ENCODE results near the gene HACE1.

Gene HACE1

GRCh38 chr6:104799134-104799657 lies 60.5 kb downstream of the HACE1 start:
- H3K27ac ChIP-seq: no peak overlapping the region
- no peaks in the 10 kb centered on the region for H4K20me1 ChIP-seq

GRCh38 chr6:104796031-104796785 lies 63.5 kb downstream of the HACE1 start:
- Histone ChIP-seq H3K36me3 (peaks cover 7 to 52% (median 29%) of the 10 kb centered on the region in 11 experiments; a peak in 20 of 22 replicates), H3K4me2 (no peak overlapping the region; a peak in 1 of 22 replicates), H4K20me1 (no peaks in the 10 kb centered on the region), H3K27me3 (no peaks in the 10 kb centered on the region), H3K27ac (no peak overlapping the region), H3K4me3 (no peak overlapping the region), H3K9me3 (replicated peaks in 1 of 11) (peaks cover 0 to 16% (median 5%) of the 10 kb centered on the region in 11 experiments; a peak in 5 of 22 replicates), H3K4me1 (peaks cover 0 to 14% (median 0%) of the 10 kb centered on the region in 10 experiments; a peak in 6 of 20 replicates), H3K9ac (no peak overlapping the region)
- TF ChIP-seq Cebpa-rat (IDR thresholded peaks at IDR 0.05): no peak

More at GRCh38 chr6:104799134-104799657, 60.5 kb downstream of the HACE1 start:
- Histone ChIP-seq H3K9ac (no peak overlapping the region), H3K4me2 (no peak overlapping the region), H3K27me3 (no peaks in the 10 kb centered on the region), H3K9me3 (replicated peaks in 1 of 11) (peaks cover under 1 to 29% (median 13%) of the 10 kb centered on the region in 11 experiments; a peak in 17 of 22 replicates), H3K4me1 (peaks cover 0 to 14% (median 0%) of the 10 kb centered on the region in 10 experiments; a peak in 6 of 20 replicates), H3K4me3 (no peak overlapping the region), H3K36me3 (peaks cover 11 to 39% (median 26%) of the 10 kb centered on the region in 11 experiments; a peak in 20 of 22 replicates)
- TF ChIP-seq Cebpa-rat (IDR thresholded peaks at IDR 0.05): no peak

DNA sequence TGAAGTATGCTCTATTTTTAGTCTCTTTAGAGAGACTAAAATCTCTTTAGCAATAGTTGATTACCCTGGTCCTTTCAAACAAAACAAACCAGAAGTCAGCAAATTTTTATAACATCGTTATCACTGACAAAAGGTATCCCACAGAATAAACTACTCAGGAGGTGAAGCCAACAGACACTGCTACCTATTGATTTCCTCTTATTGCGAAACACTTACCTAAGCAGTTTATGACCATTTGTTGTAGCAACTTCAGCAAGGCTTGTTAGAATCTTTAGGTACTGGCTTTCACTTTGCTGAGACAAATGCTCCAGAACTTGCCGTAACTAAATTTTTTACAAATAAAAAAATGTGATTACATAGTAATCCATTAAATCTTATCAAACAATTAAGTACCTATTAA lies 64.4 kb downstream of the HACE1 start:
- Histone ChIP-seq H3K4me2 (no peak overlapping the region), H3K36me3 (peaks cover 3 to 51% (median 29%) of the 10 kb centered on the region in 11 experiments; a peak in 20 of 22 replicates), H3K4me1 (peaks cover 0 to 14% (median 0%) of the 10 kb centered on the region in 10 experiments; a peak in 7 of 20 replicates), H3K27me3 (no peaks in the 10 kb centered on the region), H3K27ac (no peak overlapping the region), H3K4me3 (no peak overlapping the region), H3K9ac (no peak overlapping the region), H4K20me1 (no peaks in the 10 kb centered on the region), H3K9me3 (replicated peaks in 1 of 11) (peaks cover 0 to 8% (median 3%) of the 10 kb centered on the region in 11 experiments; a peak in 4 of 22 replicates)
- TF ChIP-seq Cebpa-rat (IDR thresholded peaks at IDR 0.05): peak in 6 of 11 experiments; percentile 31 to 70 (median 60); a peak in 6 of 22 replicates

- H3K27ac ChIP-seq: no peak overlapping the region
- H3K4me1 ChIP-seq: peaks cover 0 to 17% (median 3%) of the 10 kb centered on the region in 10 experiments; a peak in 6 of 20 replicates
- H3K9ac ChIP-seq: peak overlapping the region in 1 of 11 experiments; percentile 53; a peak in 1 of 22 replicates
- TF ChIP-seq Cebpa-rat (IDR thresholded peaks at IDR 0.05): no peak
- peaks cover 0 to 39% (median 13%) of the 10 kb centered on the region in 11 experiments; a peak in 15 of 22 replicates for H3K36me3 ChIP-seq
- H3K4me2 ChIP-seq: peak overlapping the region in 2 of 11 experiments; percentile 37; a peak in 2 of 22 replicates
- no peaks in the 10 kb centered on the region for H3K9me3 ChIP-seq (replicated peaks in 1 of 11)
- H3K27me3 ChIP-seq: no peaks in the 10 kb centered on the region
- no peak overlapping the region for H3K4me3 ChIP-seq
- H4K20me1 ChIP-seq: no peaks in the 10 kb centered on the region
These were observed 69.9 kb downstream of the HACE1 start for GRCh38 chr6:104789770-104790190.

DNA sequence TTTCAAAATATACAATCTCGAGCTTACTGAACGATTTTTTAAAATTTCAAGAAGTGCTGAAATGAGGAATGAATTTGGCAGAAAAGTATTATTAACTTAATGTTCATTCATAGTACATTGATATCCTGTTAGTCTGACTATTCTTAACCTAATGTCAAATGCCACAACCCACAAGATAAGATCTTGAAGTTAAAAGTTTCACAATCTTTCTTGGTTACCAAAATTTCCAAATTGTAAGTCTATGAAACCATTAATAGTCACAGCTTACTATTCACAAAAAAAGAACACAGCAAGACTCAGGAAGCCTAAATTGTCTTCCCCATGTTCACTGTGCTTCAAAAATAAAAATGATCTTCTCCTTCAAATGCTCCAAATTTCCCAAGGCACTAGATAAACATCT lies 71.3 kb downstream of the HACE1 start:
- peaks cover 0 to 36% (median 11%) of the 10 kb centered on the region in 11 experiments; a peak in 15 of 22 replicates for H3K36me3 ChIP-seq
- no peak overlapping the region for H3K4me3 ChIP-seq
- no peaks in the 10 kb centered on the region for H3K9me3 ChIP-seq (replicated peaks in 1 of 11)
- peak overlapping the region in 4 of 11 experiments; percentile 6 to 29 (median 17); a peak in 3 of 22 replicates for H3K4me2 ChIP-seq
- H3K27me3 ChIP-seq: no peaks in the 10 kb centered on the region
- H3K4me1 ChIP-seq: peaks cover 0 to 17% (median 3%) of the 10 kb centered on the region in 10 experiments; a peak in 6 of 20 replicates
- no peak overlapping the region; a peak in 1 of 22 replicates for H3K9ac ChIP-seq
- H4K20me1 ChIP-seq: no peaks in the 10 kb centered on the region
- H3K27ac ChIP-seq: peak overlapping the region in 2 of 11 experiments; percentile 22 to 39; a peak in 4 of 22 replicates
- no peak for TF ChIP-seq Cebpa-rat (IDR thresholded peaks at IDR 0.05)

DNA sequence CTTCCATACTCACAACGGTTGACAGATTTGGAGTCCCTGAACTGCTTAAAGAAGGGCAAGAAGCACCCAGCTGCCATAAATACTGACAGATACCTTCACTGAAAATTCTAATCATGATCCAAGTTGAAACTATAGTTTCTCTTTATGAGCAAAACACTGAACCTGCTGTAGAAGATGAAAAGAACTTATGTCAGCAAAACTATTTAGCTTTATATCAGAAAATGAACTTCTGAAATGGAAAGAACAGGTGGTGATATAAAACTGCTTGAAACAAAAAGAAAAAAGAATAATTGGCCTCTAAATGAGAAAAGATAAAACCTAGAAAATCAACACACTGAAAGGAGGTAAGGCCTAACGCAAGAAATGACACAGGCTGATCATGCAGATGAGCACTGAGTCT lies 72.4 kb downstream of the HACE1 start:
- no peak for TF ChIP-seq Cebpa-rat (IDR thresholded peaks at IDR 0.05)
- H3K27ac ChIP-seq: no peak overlapping the region
- H3K9me3 ChIP-seq (replicated peaks in 1 of 11): no peaks in the 10 kb centered on the region
- H3K4me2 ChIP-seq: no peak overlapping the region
- peaks cover 0 to 32% (median 13%) of the 10 kb centered on the region in 11 experiments; a peak in 12 of 22 replicates for H3K36me3 ChIP-seq
- peaks cover 0 to 17% (median 3%) of the 10 kb centered on the region in 10 experiments; a peak in 6 of 20 replicates for H3K4me1 ChIP-seq
- no peak overlapping the region for H3K9ac ChIP-seq
- no peaks in the 10 kb centered on the region for H3K27me3 ChIP-seq
- no peak overlapping the region for H3K4me3 ChIP-seq
- H4K20me1 ChIP-seq: no peaks in the 10 kb centered on the region

DNA sequence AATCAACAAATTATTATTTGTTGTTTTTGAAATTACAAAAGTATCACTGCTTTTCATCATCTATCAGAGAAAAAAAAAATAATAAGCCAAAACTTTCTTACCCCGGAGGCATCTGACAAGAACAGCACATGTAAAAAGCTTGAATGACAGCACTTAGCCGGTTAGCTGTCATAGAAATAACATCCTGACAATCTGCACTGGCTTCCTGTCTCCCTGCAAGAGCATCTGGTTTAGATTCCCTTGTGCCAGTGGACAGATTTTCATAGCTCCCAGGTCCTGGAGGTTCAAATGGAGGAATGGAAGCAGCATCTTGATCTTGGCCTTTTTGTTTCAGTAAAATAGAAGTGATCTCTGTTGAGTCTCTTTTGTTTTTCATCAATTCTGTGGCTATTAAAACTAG lies 74.8 kb downstream of the HACE1 start:
- Histone ChIP-seq H3K36me3 (peaks cover 5 to 41% (median 18%) of the 10 kb centered on the region in 11 experiments; a peak in 15 of 22 replicates), H4K20me1 (no peaks in the 10 kb centered on the region), H3K4me1 (peaks cover 0 to 12% (median 3%) of the 10 kb centered on the region in 10 experiments; a peak in 6 of 20 replicates), H3K9me3 (replicated peaks in 1 of 11) (no peaks in the 10 kb centered on the region), H3K4me3 (no peak overlapping the region), H3K4me2 (no peak overlapping the region), H3K27ac (no peak overlapping the region), H3K9ac (no peak overlapping the region), H3K27me3 (no peaks in the 10 kb centered on the region)
- TF ChIP-seq Cebpa-rat (IDR thresholded peaks at IDR 0.05): no peak

DNA sequence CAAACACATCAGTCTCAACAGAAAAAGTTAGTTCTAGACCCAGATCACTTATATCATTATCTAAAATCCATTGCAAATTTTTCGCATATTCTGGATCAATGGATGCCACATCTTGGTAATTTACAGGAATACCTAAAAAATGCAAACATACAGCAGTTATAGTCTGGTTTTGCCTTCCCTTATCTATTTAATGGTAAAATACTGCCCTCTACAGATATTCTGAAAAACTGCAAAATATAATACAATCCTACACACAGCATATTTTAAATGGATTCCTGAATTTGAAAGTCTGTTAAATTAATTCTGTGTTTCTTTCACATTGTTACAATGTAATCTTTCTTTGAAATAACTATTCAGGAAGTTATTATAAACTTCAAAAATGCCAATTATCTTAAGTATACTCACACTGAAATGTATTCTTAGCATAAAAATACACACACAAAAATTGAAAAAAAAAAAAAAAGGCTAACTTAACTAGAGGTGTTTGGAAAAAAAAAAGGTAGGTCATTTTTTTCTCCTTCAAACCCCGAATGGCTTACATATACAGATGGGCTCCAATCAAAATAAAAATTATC lies 88.4 kb downstream of the HACE1 start:
- Histone ChIP-seq H3K4me3 (no peak overlapping the region), H3K4me1 (peaks cover 0 to 14% (median 8%) of the 10 kb centered on the region in 10 experiments; a peak in 14 of 20 replicates), H3K9me3 (replicated peaks in 1 of 11) (no peaks in the 10 kb centered on the region), H3K36me3 (peaks cover 0 to 21% (median 12%) of the 10 kb centered on the region in 11 experiments; a peak in 14 of 22 replicates), H3K4me2 (no peak overlapping the region), H3K27me3 (no peaks in the 10 kb centered on the region), H3K9ac (no peak overlapping the region), H3K27ac (no peak overlapping the region), H4K20me1 (no peaks in the 10 kb centered on the region)
- no peak for TF ChIP-seq Cebpa-rat (IDR thresholded peaks at IDR 0.05)
